Mesangial cell (primary cell): ENCODE data around the gene DRD2. TPM values are rescaled to one million over a fixed set of nuclear protein-coding genes. Genes with fewer than 3 reads are reported as not detected.

Source experiments
- total RNA-seq: library from RNA; depleted of rRNA; stranded (reverse); fragments of >200 nt; gene quantifications from 2 replicates; pipeline ENCODE4 v1.2.3, GENCODE V29; 2015

Gene DRD2
- total RNA-seq = 0.63 TPM in 1 of 2 replicates, not detected in the other

GRCh38 chr11:113475160-113475761 lies at the start of gene DRD2:
Gene DRD2 (minus strand): TSS chr11:113475398. CDS start chr11:113424651, 50,747 bp downstream.

GRCh38 chr11:113387605-113388211 lies 87.5 kb downstream of the DRD2 start, which contains the start of gene ANKK1:
Gene ANKK1 (plus strand): TSS chr11:113387779. CDS start chr11:113387885, 106 bp downstream.

Other genes starting within 250 kb of the DRD2 start
- 6.4 and 13.7 TPM in 2 replicates for gene TTC12, start 160.8 kb downstream of the DRD2 start, total RNA-seq
- 0.13 TPM in 1 of 2 replicates, not detected in the other for gene ANKK1, start 87.6 kb downstream of the DRD2 start, total RNA-seq
- 0.13 and 0.16 TPM in 2 replicates for gene TMPRSS5, start 230.9 kb upstream of the DRD2 start, total RNA-seq